HEK293 (cell line): Measurements from ENCODE around the gene CCDC181.

Experiments
- CTCF ChIA-PET: fragments of 350-600 bp; formaldehyde crosslinking; extraction: SDS; loops from one replicate; lab custom pipeline; 2021; ENCODE audit warnings: antibody characterized with exemption; lab: Yijun Ruan, JAX
- POLR2A ChIA-PET: fragments of 300-600 bp; formaldehyde crosslinking; extraction: SDS; loops from one replicate; lab custom pipeline; 2020; ENCODE audit warnings: antibody characterized with exemption, inconsistent platforms; lab: Yijun Ruan, JAX
- H3K27ac ChIP-seq: fragments of 200-500 bp; sonication (Bioruptor generic); 2 replicates; pipeline ENCODE4 v1.5.1; 2014; ENCODE audit warnings: low read depth, low read length, control low read depth, inconsistent platforms; ENCODE audit errors: extremely low read depth
- H3K36me3 ChIP-seq, 2 experiments: fragments of 200-500 bp in 1 of 2; sonication (Bioruptor generic) in 1 of 2; 1 replicate in 1 of 2; 2 replicates in 1 of 2; pipeline ENCODE4 v1.5.1; 2014 to 2017; ENCODE audit warnings: inconsistent platforms in 2 of 2, low read length in 2 of 2; ENCODE audit not compliant: control insufficient read depth in 2 of 2, insufficient read depth in 1 of 2
- H3K4me1 ChIP-seq: fragments of 200-500 bp; sonication (Bioruptor generic); 2 replicates; pipeline ENCODE4 v1.5.1; 2014; ENCODE audit warnings: mild to moderate bottlenecking, low read length, inconsistent platforms; ENCODE audit not compliant: control insufficient read depth, insufficient read depth
- H3K4me3 ChIP-seq: 2 replicates; pipeline ENCODE4 v1.5.1; 2011; ENCODE audit warnings: low read depth, mild to moderate bottlenecking, control low read depth, low read length, moderate library complexity
- H3K9me3 ChIP-seq: fragments of 200-500 bp; sonication (Bioruptor generic); 2 replicates; pipeline ENCODE4 v1.5.1; 2014; ENCODE audit warnings: low read depth, low read length, inconsistent platforms; ENCODE audit not compliant: control insufficient read depth, insufficient read depth
- BCL6B ChIP-seq: fragments of 450-650 bp; formaldehyde crosslinking; IDR thresholded peaks from 2 replicates; pipeline ENCODE4 v1.5.1; 2017; ENCODE audit warnings: missing biosample characterization, missing genetic modification characterization
- GFI1B ChIP-seq: fragments of 450-650 bp; formaldehyde crosslinking; IDR thresholded peaks from 2 replicates; pipeline ENCODE4 v1.5.1; 2016; ENCODE audit warnings: missing biosample characterization, missing genetic modification characterization
- IKZF3 ChIP-seq: fragments of 450-650 bp; IDR thresholded peaks from 2 replicates; pipeline ENCODE4 v1.5.0; 2018; ENCODE audit warnings: missing biosample characterization, mild to moderate bottlenecking, missing genetic modification characterization, moderate library complexity
- KLF7 ChIP-seq: fragments of 450-650 bp; formaldehyde crosslinking; IDR thresholded peaks from 2 replicates; pipeline ENCODE4 v1.5.1; 2016; ENCODE audit warnings: missing biosample characterization, missing genetic modification characterization, borderline replicate concordance
- KLF8 ChIP-seq: fragments of 450-650 bp; formaldehyde crosslinking; IDR thresholded peaks from 2 replicates; pipeline ENCODE4 v1.5.1; 2016; ENCODE audit warnings: missing biosample characterization, missing genetic modification characterization
- ZBTB8A ChIP-seq: fragments of 450-650 bp; formaldehyde crosslinking; IDR thresholded peaks from 2 replicates; pipeline ENCODE4 v1.5.1; 2016; ENCODE audit warnings: missing biosample characterization, missing genetic modification characterization
- ZNF169 ChIP-seq: fragments of 450-650 bp; formaldehyde crosslinking; IDR thresholded peaks from 2 replicates; pipeline ENCODE4 v1.5.1; 2016; ENCODE audit warnings: missing biosample characterization, missing genetic modification characterization
- ZNF175 ChIP-seq: fragments of 450-650 bp; formaldehyde crosslinking; IDR thresholded peaks from 2 replicates; pipeline ENCODE4 v1.5.1; 2016; ENCODE audit warnings: missing biosample characterization, missing genetic modification characterization
- ZNF335 ChIP-seq: fragments of 450-650 bp; formaldehyde crosslinking; conservative IDR thresholded peaks from 2 replicates; pipeline ENCODE4 v1.5.1; 2016; ENCODE audit warnings: missing biosample characterization, missing genetic modification characterization
- ZNF404 ChIP-seq: fragments of 450-650 bp; formaldehyde crosslinking; IDR thresholded peaks from 2 replicates; pipeline ENCODE4 v1.5.1; 2017; ENCODE audit warnings: missing biosample characterization, missing genetic modification characterization
- ZNF48 ChIP-seq: fragments of 450-650 bp; formaldehyde crosslinking; IDR thresholded peaks from 2 replicates; pipeline ENCODE4 v1.5.1; 2016; ENCODE audit warnings: missing biosample characterization, missing genetic modification characterization
- ZNF555 ChIP-seq: fragments of 450-650 bp; formaldehyde crosslinking; conservative IDR thresholded peaks from 2 replicates; pipeline ENCODE4 v1.5.1; 2017; ENCODE audit warnings: missing biosample characterization, mild to moderate bottlenecking, missing genetic modification characterization, inconsistent platforms
- TF ChIP-seq, protein P1 (sequence below): fragments of 450-650 bp; formaldehyde crosslinking; IDR thresholded peaks from 2 replicates; pipeline ENCODE4 v1.5.1; 2016; ENCODE audit warnings: missing biosample characterization, missing genetic modification characterization, low read depth
- TF ChIP-seq, protein P2 (sequence below): fragments of 450-650 bp; IDR thresholded peaks from 2 replicates; pipeline ENCODE4 v1.5.1; 2018; ENCODE audit warnings: missing biosample characterization, missing genetic modification characterization
- TF ChIP-seq, protein P3 (sequence below): fragments of 450-650 bp; formaldehyde crosslinking; conservative IDR thresholded peaks from 2 replicates; pipeline ENCODE4 v1.5.1; 2016; ENCODE audit warnings: low read depth, missing biosample characterization, missing genetic modification characterization

CCDC181 gene

GRCh38 chr1:169390303-169390702 lies 37.0 kb downstream of the CCDC181 start:
- POLR2A ChIA-PET = no interaction called here
- no peak overlapping the region for H3K27ac ChIP-seq
- TF ChIP-seq, protein P1, sequence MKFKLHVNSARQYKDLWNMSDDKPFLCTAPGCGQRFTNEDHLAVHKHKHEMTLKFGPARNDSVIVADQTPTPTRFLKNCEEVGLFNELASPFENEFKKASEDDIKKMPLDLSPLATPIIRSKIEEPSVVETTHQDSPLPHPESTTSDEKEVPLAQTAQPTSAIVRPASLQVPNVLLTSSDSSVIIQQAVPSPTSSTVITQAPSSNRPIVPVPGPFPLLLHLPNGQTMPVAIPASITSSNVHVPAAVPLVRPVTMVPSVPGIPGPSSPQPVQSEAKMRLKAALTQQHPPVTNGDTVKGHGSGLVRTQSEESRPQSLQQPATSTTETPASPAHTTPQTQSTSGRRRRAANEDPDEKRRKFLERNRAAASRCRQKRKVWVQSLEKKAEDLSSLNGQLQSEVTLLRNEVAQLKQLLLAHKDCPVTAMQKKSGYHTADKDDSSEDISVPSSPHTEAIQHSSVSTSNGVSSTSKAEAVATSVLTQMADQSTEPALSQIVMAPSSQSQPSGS = no peak
- TF ChIP-seq BCL6B (tag by site-specific recombination) (0 out of 2 replicates have a peak, but pooled peaks have one; percentile 18), ZNF169 (tag by site-specific recombination) (no peak)
- TF ChIP-seq, protein P2, sequence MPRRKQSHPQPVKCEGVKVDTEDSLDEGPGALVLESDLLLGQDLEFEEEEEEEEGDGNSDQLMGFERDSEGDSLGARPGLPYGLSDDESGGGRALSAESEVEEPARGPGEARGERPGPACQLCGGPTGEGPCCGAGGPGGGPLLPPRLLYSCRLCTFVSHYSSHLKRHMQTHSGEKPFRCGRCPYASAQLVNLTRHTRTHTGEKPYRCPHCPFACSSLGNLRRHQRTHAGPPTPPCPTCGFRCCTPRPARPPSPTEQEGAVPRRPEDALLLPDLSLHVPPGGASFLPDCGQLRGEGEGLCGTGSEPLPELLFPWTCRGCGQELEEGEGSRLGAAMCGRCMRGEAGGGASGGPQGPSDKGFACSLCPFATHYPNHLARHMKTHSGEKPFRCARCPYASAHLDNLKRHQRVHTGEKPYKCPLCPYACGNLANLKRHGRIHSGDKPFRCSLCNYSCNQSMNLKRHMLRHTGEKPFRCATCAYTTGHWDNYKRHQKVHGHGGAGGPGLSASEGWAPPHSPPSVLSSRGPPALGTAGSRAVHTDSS (tag by site-specific recombination) = no peak
- TF ChIP-seq, all 188 proteins: peak for 1
- Histone ChIP-seq H3K4me3 (no peak overlapping the region), H3K36me3 (peaks cover 10 to 66% of the 10 kb centered on the region in 2 experiments), H3K4me1 (no peaks in the 10 kb centered on the region), H3K9me3 (no peaks in the 10 kb centered on the region)
- CTCF ChIA-PET = no interaction called here

DNA sequence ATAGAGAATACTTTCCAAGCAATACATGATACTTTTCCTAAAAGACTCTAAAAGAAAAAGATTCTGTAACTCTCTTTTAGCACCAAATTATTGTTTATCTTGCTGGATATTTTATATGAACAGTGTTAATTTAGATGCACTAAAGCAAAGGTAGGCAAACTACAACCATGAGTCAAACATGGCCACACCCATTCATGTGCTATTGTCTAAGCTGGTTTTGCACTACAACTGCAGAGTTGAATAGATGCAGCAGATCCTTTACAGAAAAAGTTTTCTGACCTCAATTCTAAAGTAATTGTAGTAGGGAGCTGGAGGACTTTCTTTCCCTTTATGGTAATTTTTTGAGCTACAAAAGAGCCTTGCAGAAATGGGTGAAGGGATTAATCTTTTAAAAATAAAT lies 39.9 kb downstream of the CCDC181 start:
- peaks cover 24 to 76% of the 10 kb centered on the region in 2 experiments for H3K36me3 ChIP-seq
- POLR2A ChIA-PET = no interaction called here
- TF ChIP-seq ZNF335 (no peak), ZNF48 (tag by site-specific recombination) (no peak), KLF7 (tag by site-specific recombination) (no peak), KLF8 (tag by site-specific recombination) (no peak), BCL6B (tag by site-specific recombination) (no peak), ZNF555 (tag by site-specific recombination) (no peak)
- TF ChIP-seq, all 188 proteins: peak for 0
- Histone ChIP-seq H3K4me1 (no peaks in the 10 kb centered on the region), H3K4me3 (no peak overlapping the region), H3K9me3 (no peaks in the 10 kb centered on the region), H3K27ac (no peak overlapping the region)
- CTCF ChIA-PET = interaction anchor here (0.8 to 1.4 kb wide), 2 partner anchors 126 to 784 kb away, joined by 3 to 4 read pairs; no protein-coding TSS in a partner anchor

- TF ChIP-seq ZBTB8A (tag by site-specific recombination) (no peak), IKZF3 (tag by site-specific recombination) (no peak), ZNF404 (tag by site-specific recombination) (no peak), ZNF175 (tag by site-specific recombination) (no peak), GFI1B (no peak)
- TF ChIP-seq, protein P3, sequence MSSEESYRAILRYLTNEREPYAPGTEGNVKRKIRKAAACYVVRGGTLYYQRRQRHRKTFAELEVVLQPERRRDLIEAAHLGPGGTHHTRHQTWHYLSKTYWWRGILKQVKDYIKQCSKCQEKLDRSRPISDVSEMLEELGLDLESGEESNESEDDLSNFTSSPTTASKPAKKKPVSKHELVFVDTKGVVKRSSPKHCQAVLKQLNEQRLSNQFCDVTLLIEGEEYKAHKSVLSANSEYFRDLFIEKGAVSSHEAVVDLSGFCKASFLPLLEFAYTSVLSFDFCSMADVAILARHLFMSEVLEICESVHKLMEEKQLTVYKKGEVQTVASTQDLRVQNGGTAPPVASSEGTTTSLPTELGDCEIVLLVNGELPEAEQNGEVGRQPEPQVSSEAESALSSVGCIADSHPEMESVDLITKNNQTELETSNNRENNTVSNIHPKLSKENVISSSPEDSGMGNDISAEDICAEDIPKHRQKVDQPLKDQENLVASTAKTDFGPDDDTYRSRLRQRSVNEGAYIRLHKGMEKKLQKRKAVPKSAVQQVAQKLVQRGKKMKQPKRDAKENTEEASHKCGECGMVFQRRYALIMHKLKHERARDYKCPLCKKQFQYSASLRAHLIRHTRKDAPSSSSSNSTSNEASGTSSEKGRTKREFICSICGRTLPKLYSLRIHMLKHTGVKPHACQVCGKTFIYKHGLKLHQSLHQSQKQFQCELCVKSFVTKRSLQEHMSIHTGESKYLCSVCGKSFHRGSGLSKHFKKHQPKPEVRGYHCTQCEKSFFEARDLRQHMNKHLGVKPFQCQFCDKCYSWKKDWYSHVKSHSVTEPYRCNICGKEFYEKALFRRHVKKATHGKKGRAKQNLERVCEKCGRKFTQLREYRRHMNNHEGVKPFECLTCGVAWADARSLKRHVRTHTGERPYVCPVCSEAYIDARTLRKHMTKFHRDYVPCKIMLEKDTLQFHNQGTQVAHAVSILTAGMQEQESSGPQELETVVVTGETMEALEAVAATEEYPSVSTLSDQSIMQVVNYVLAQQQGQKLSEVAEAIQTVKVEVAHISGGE (tag by site-specific recombination) = no peak
- CTCF ChIA-PET = interaction anchor here (1.0 kb wide), 1 partner anchor 12 kb away, joined by 4 read pairs; no protein-coding TSS in a partner anchor
- POLR2A ChIA-PET = interaction anchor here (0.6 kb wide), 3 partner anchors 60 to 324 kb away, joined by 3 to 5 read pairs (median 3); no protein-coding TSS in a partner anchor
- Histone ChIP-seq H3K27ac (no peak overlapping the region), H3K4me3 (no peak overlapping the region), H3K36me3 (peaks cover 36 to 73% of the 10 kb centered on the region in 2 experiments), H3K4me1 (no peaks in the 10 kb centered on the region), H3K9me3 (no peaks in the 10 kb centered on the region)
These were observed 43.8 kb downstream of the CCDC181 start for GRCh38 chr1:169383449-169383848.
